Gastroesophageal sphincter (tissue), 4 donors: Measurements from ENCODE around the gene ANKRD42. TPM values are rescaled to one million over a fixed set of nuclear protein-coding genes. Genes with fewer than 3 reads are reported as not detected.
A peak's percentile ranks its signal among the peaks of the same experiment; 100 is the strongest.

ENCODE experiments used
- ATAC-seq: fragments of 150-250 bp; one replicate; pipeline ENCODE4 v1.9.1; 2016; ENCODE audit warnings: mild to moderate bottlenecking, moderate library complexity
- H3K27ac ChIP-seq, 4 donors: fragments of 200-600 bp; sonication (generic) in 3 of 4; 1 replicate in 3 of 4; 2 replicates in 1 of 4; pipeline ENCODE4 v1.5.1; 2016 to 2019
- H3K27me3 ChIP-seq: fragments of 200-600 bp; sonication (generic); one replicate; pipeline ENCODE4 v1.5.1; 2019
- H3K36me3 ChIP-seq, 2 donors: fragments of 200-600 bp; sonication (generic); one replicate each; pipeline ENCODE4 v1.5.1; 2019; ENCODE audit warnings: control low read depth in 1 of 2
- H3K4me1 ChIP-seq, 3 donors: fragments of 200-600 bp; sonication (generic); 1 replicate in 2 of 3; 2 replicates in 1 of 3; pipeline ENCODE4 v1.5.1; 2016 to 2019; ENCODE audit warnings: control low read depth in 2 of 3
- H3K4me3 ChIP-seq, 2 donors: fragments of 200-600 bp; sonication (generic); one replicate each; pipeline ENCODE4 v1.5.1; 2019; ENCODE audit warnings: mild to moderate bottlenecking in 1 of 2, moderate library complexity in 1 of 2
- H3K9me3 ChIP-seq, 3 donors: fragments of 200-600 bp; sonication (generic); one replicate each; pipeline ENCODE4 v1.5.1; 2017 to 2019; ENCODE audit warnings: control low read depth in 2 of 3
- CTCF ChIP-seq, 4 experiments: fragments of 200-600 bp in 2 of 4; fragments of 450-650 bp in 2 of 4; sonication (generic) in 1 of 4; IDR thresholded peaks; one replicate each; pipeline ENCODE4 v1.5.1; 2017 to 2019; ENCODE audit warnings: antibody characterized with exemption in 4 of 4, mild to moderate bottlenecking in 2 of 4, moderate library complexity in 2 of 4
- EP300 ChIP-seq: sonication (generic); formaldehyde crosslinking; IDR thresholded peaks from one replicate; pipeline ENCODE4 v1.6.1; 2017; ENCODE audit warnings: antibody characterized with exemption, mild to moderate bottlenecking
- POLR2A ChIP-seq, 2 donors: fragments of 450-650 bp; IDR thresholded peaks; one replicate each; pipeline ENCODE4 v1.6.1; 2017; ENCODE audit warnings: antibody characterized with exemption in 2 of 2, mild to moderate bottlenecking in 2 of 2, moderate library complexity in 1 of 2
- POLR2AphosphoS5 ChIP-seq: sonication (generic); formaldehyde crosslinking; IDR thresholded peaks from one replicate; pipeline ENCODE4 v1.6.1; 2017; ENCODE audit warnings: antibody characterized with exemption
- WGBS, 2 donors: methylation state at CpG; one replicate each; pipeline ENCODE4 v1.1.5; 2018; ENCODE audit warnings: low coverage in 1 of 2; 5-methylcytosine and 5-hydroxymethylcytosine counted together
- total RNA-seq, 4 donors: library from RNA; depleted of rRNA; stranded (reverse); fragments of >200 nt; gene quantifications; one replicate each; pipeline ENCODE4 v1.1.0, GENCODE V29; 2016

The ANKRD42 gene
- total RNA-seq, 4 donors from 2014 or later, result 9.3 to 13.3 (median 13.2) TPM

DNA sequence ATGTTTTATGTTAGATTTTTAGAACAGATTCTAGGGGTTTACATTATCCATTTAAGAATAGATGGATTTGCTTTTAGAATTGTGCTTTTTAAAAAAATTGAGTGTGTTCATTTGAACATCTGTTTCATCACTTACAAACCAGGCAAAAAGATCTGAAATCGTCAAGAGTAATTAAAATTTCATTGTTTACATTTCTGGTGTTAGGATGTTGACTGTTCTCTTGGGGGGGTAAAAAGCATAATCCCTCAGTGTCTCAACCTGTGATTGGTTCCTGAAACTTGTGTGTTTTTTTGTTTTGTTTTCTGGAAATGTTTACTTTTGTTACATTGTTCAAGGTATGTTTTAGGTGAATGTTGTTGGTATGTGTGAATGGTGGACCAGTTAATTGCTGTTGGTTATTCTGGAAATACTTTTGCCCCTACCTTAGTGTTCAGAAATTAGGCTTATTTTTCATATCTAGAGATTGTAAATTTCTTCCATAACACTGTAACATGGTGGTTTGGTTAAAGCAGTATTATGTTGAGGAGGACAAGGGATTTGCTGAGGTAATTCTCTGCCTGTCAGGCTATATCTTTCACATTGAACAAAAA lies 31.8 kb upstream of the ANKRD42 start:
- ATAC-seq, result no peak
- Histone ChIP-seq H3K36me3 (peaks cover 0 to 28% of the 10 kb centered on the region in 2 donors), H3K4me1 (peaks cover 7 to 65% (median 9%) of the 10 kb centered on the region in 3 donors), H3K4me3 (no peak overlapping the region), H3K9me3 (no peaks in the 10 kb centered on the region), H3K27me3 (no peaks in the 10 kb centered on the region), H3K27ac (peak overlapping the region in 2 of 4 donors; percentile 34 to 99)
- TF ChIP-seq POLR2AphosphoS5 (no peak), POLR2A (IDR thresholded peaks at IDR 0.05) (no peak), EP300 (no peak), CTCF (IDR thresholded peaks at IDR 0.05) (no peak)
- 14 to 33% methylated on average over 1 of the region's 1 CpG for WGBS, 2 donors

DNA sequence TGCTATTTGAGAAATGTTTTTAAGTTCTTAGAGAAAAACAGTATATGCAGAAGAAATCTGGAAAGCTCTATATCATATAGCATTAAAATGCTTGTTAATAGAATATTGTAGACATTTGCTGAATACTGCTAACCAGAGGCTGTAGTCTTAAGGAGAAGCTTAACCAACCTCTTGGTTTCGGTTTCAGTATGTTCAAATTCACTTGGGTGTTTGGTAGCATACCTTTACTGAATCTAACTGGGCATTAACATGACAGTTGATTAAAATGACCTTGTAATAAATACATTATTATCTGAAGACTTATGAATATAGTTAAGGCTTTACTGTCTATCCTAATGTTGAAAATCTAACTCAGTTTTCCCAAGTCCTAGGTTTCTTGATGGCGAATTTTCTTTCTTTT lies 31.1 kb upstream of the ANKRD42 start:
- Histone ChIP-seq H3K27me3 (no peaks in the 10 kb centered on the region), H3K27ac (peak overlapping the region in 2 of 4 donors; percentile 43 to 44), H3K4me3 (no peak overlapping the region), H3K9me3 (no peaks in the 10 kb centered on the region), H3K4me1 (peaks cover 7 to 72% (median 9%) of the 10 kb centered on the region in 3 donors), H3K36me3 (peaks cover 0 to 35% of the 10 kb centered on the region in 2 donors)
- WGBS, 2 donors, result 63 to 66% methylated on average over 2 of the region's 2 CpGs
- TF ChIP-seq EP300 (no peak), POLR2A (IDR thresholded peaks at IDR 0.05) (no peak), POLR2AphosphoS5 (no peak), CTCF (IDR thresholded peaks at IDR 0.05) (no peak)
- ATAC-seq, result no peak

- ATAC-seq, result no peak
- H3K36me3 ChIP-seq, result peaks cover 14 to 66% of the 10 kb centered on the region in 2 donors
- H3K4me1 ChIP-seq, result peaks cover 15 to 77% (median 18%) of the 10 kb centered on the region in 3 donors
Observed at GRCh38 chr11:83166193-83166866, 27.2 kb upstream of the ANKRD42 start.

DNA sequence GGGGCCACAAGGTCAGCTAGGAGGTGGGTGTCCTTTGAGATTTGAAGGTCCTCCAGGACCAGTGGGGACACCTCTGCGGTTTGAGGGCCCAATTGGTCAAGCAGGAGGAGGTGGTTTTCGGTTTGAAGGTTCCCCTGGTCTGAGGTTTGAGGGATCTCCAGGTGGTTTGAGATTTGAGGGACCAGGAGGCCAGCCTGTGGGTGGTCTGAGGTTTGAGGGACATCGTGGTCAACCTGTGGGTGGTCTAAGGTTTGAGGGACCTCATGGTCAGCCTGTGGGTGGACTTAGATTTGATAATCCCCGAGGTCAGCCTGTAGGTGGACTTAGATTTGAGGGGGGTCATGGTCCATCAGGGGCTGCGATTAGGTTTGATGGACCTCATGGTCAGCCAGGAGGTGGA lies 24.8 kb upstream of the ANKRD42 start:
- TF ChIP-seq CTCF (IDR thresholded peaks at IDR 0.05), result no peak
- no peak for TF ChIP-seq POLR2AphosphoS5
- TF ChIP-seq POLR2A (IDR thresholded peaks at IDR 0.05), result no peak
- no peak for TF ChIP-seq EP300
- no peak for ATAC-seq
- Histone ChIP-seq H3K36me3 (peaks cover 14 to 80% of the 10 kb centered on the region in 2 donors), H3K9me3 (no peaks in the 10 kb centered on the region), H3K4me3 (no peak overlapping the region), H3K4me1 (peaks cover 18 to 77% (median 19%) of the 10 kb centered on the region in 3 donors), H3K27me3 (no peaks in the 10 kb centered on the region), H3K27ac (no peak overlapping the region)
- WGBS, 2 donors, result 85 to 90% methylated on average over 2 to 4 of the region's 5 CpGs

More at GRCh38 chr11:83166193-83166866, 27.2 kb upstream of the ANKRD42 start:
- H3K9me3 ChIP-seq, result no peaks in the 10 kb centered on the region
- peak; percentile 25 for TF ChIP-seq POLR2AphosphoS5
- TF ChIP-seq POLR2A (IDR thresholded peaks at IDR 0.05), result no peak
- WGBS, 2 donors, result 76 to 92% methylated on average over 5 to 11 of the region's 11 CpGs
- no peak overlapping the region for H3K27ac ChIP-seq
- no peaks in the 10 kb centered on the region for H3K27me3 ChIP-seq
- H3K4me3 ChIP-seq, result no peak overlapping the region

GRCh38 chr11:83170865-83171264 lies 22.6 kb upstream of the ANKRD42 start:
- 51 to 77% methylated on average over 2 of the region's 2 CpGs for WGBS, 2 donors
- Histone ChIP-seq H3K27me3 (no peaks in the 10 kb centered on the region), H3K4me1 (peaks cover 25 to 83% (median 26%) of the 10 kb centered on the region in 3 donors), H3K4me3 (peak overlapping the region in 1 of 2 donors; percentile 9), H3K36me3 (peaks cover 14 to 74% of the 10 kb centered on the region in 2 donors), H3K27ac (no peak overlapping the region), H3K9me3 (no peaks in the 10 kb centered on the region)
- ATAC-seq, result no peak
- TF ChIP-seq POLR2AphosphoS5 (no peak), POLR2A (IDR thresholded peaks at IDR 0.05) (no peak), CTCF (IDR thresholded peaks at IDR 0.05) (no peak), EP300 (no peak)
